ENCODE data around the gene CERS6.

The CERS6 gene

GRCh38 chr2:168422584-168422983, 33.5 kb upstream of the CERS6 start:
- no peak overlapping the region for H2BK120ac ChIP-seq (ENCODE audit: low read depth, low read length)

GRCh38 chr2:168424112-168424951, 31.7 kb upstream of the CERS6 start:
- H3K18ac ChIP-seq (ENCODE audit: low read length): no peak overlapping the region
- no peak overlapping the region for H2BK5ac ChIP-seq (ENCODE audit: low read length)
- H2BK12ac ChIP-seq (ENCODE audit: low read length): no peak overlapping the region
- H3K4me2 ChIP-seq (ENCODE audit: insufficient read depth, low read length, poor library complexity, severe bottlenecking): no peak overlapping the region
- no peak overlapping the region for H2BK120ac ChIP-seq (ENCODE audit: low read depth, low read length)
- no peak overlapping the region for H2AFZ ChIP-seq (ENCODE audit: low read length)
- no peak overlapping the region for H3K27ac ChIP-seq (replicated peaks; ENCODE audit: low read length)
- H3K4ac ChIP-seq (ENCODE audit: low read length): no peak overlapping the region
- no peak overlapping the region for H2AK5ac ChIP-seq (ENCODE audit: low read depth, low read length)
- H3K14ac ChIP-seq (ENCODE audit: low read length): no peak overlapping the region
- no peak for DNase-seq (ENCODE audit: low spot score)
- H2BK15ac ChIP-seq (ENCODE audit: low read length): no peak overlapping the region
- H3K27me3 ChIP-seq (ENCODE audit: control insufficient read depth in 3 of 3, insufficient read depth in 3 of 3, low read depth in 1 of 3, low read length in 3 of 3): no peaks in the 10 kb centered on the region
- WGBS, 2 donors (ENCODE audit: extremely low coverage in 2 of 2, insufficient read length in 2 of 2, insufficient replicate concordance in 1 of 2): no CpG with 5 or more reads among the region's 2 CpGs
- no peak overlapping the region for H4K8ac ChIP-seq (ENCODE audit: low read depth, low read length)
- no peak overlapping the region for H3K9ac ChIP-seq (ENCODE audit: low read depth, low read length, poor library complexity)
- peaks cover 0 to 5% of the 10 kb centered on the region in 2 donors for H3K4me1 ChIP-seq (ENCODE audit: control insufficient read depth in 2 of 2, insufficient read depth in 1 of 2, low read depth in 1 of 2, low read length in 2 of 2)
- H3K4me3 ChIP-seq (ENCODE audit: low read length in 2 of 2): no peak overlapping the region
- H3K23ac ChIP-seq (ENCODE audit: low read depth, low read length, poor library complexity): no peak overlapping the region
- H3K9me3 ChIP-seq (replicated peaks in 1 of 2; ENCODE audit: control insufficient read depth in 2 of 2, insufficient read depth in 1 of 2, low read depth in 1 of 2, low read length in 2 of 2): peaks cover 0 to 2% of the 10 kb centered on the region in 2 donors
- no peaks in the 10 kb centered on the region for H3K36me3 ChIP-seq (replicated peaks in 1 of 2; ENCODE audit: control insufficient read depth in 2 of 2, insufficient read depth in 2 of 2, low read length in 2 of 2)
- no peak overlapping the region for H4K91ac ChIP-seq (ENCODE audit: low read depth, low read length, poor library complexity)
- H3K79me1 ChIP-seq (ENCODE audit: low read depth, low read length): no peaks in the 10 kb centered on the region

More at GRCh38 chr2:168422584-168422983, 33.5 kb upstream of the CERS6 start:
- Histone ChIP-seq H3K14ac (ENCODE audit: low read length) (no peak overlapping the region), H4K8ac (ENCODE audit: low read depth, low read length) (no peak overlapping the region), H3K9ac (ENCODE audit: low read depth, low read length, poor library complexity) (no peak overlapping the region), H3K4me1 (ENCODE audit: control insufficient read depth in 2 of 2, insufficient read depth in 1 of 2, low read depth in 1 of 2, low read length in 2 of 2) (peaks cover 0 to 5% of the 10 kb centered on the region in 2 donors), H3K23ac (ENCODE audit: low read depth, low read length, poor library complexity) (no peak overlapping the region), H2BK5ac (ENCODE audit: low read length) (no peak overlapping the region), H3K4me2 (ENCODE audit: insufficient read depth, low read length, poor library complexity, severe bottlenecking) (no peak overlapping the region), H3K18ac (ENCODE audit: low read length) (no peak overlapping the region), H3K9me3 (replicated peaks in 1 of 2; ENCODE audit: control insufficient read depth in 2 of 2, insufficient read depth in 1 of 2, low read depth in 1 of 2, low read length in 2 of 2) (peaks cover 0 to 2% of the 10 kb centered on the region in 2 donors), H2BK15ac (ENCODE audit: low read length) (no peak overlapping the region), H3K4ac (ENCODE audit: low read length) (no peak overlapping the region), H3K27me3 (ENCODE audit: control insufficient read depth in 3 of 3, insufficient read depth in 3 of 3, low read depth in 1 of 3, low read length in 3 of 3) (no peaks in the 10 kb centered on the region), H2AFZ (ENCODE audit: low read length) (no peak overlapping the region), H2BK12ac (ENCODE audit: low read length) (no peak overlapping the region), H3K27ac (replicated peaks; ENCODE audit: low read length) (no peak overlapping the region), H3K79me1 (ENCODE audit: low read depth, low read length) (no peaks in the 10 kb centered on the region), H4K91ac (ENCODE audit: low read depth, low read length, poor library complexity) (no peak overlapping the region), H3K4me3 (ENCODE audit: low read length in 2 of 2) (no peak overlapping the region), H2AK5ac (ENCODE audit: low read depth, low read length) (no peak overlapping the region), H3K36me3 (replicated peaks in 1 of 2; ENCODE audit: control insufficient read depth in 2 of 2, insufficient read depth in 2 of 2, low read length in 2 of 2) (no peaks in the 10 kb centered on the region)
- no peak for DNase-seq (ENCODE audit: low spot score)

GRCh38 chr2:168424971-168425370, 31.1 kb upstream of the CERS6 start:
- H3K4ac ChIP-seq (ENCODE audit: low read length): no peak overlapping the region
- no peak for DNase-seq (ENCODE audit: low spot score)
- H2AK5ac ChIP-seq (ENCODE audit: low read depth, low read length): no peak overlapping the region
- no peak overlapping the region for H3K27ac ChIP-seq (replicated peaks; ENCODE audit: low read length)
- no peaks in the 10 kb centered on the region for H3K27me3 ChIP-seq (ENCODE audit: control insufficient read depth in 3 of 3, insufficient read depth in 3 of 3, low read depth in 1 of 3, low read length in 3 of 3)
- H2AFZ ChIP-seq (ENCODE audit: low read length): no peak overlapping the region
- H2BK120ac ChIP-seq (ENCODE audit: low read depth, low read length): no peak overlapping the region
- no peak overlapping the region for H3K4me2 ChIP-seq (ENCODE audit: insufficient read depth, low read length, poor library complexity, severe bottlenecking)
- H4K91ac ChIP-seq (ENCODE audit: low read depth, low read length, poor library complexity): no peak overlapping the region
- H4K8ac ChIP-seq (ENCODE audit: low read depth, low read length): no peak overlapping the region
- H2BK12ac ChIP-seq (ENCODE audit: low read length): no peak overlapping the region
- no peak overlapping the region for H2BK15ac ChIP-seq (ENCODE audit: low read length)
- H3K18ac ChIP-seq (ENCODE audit: low read length): no peak overlapping the region
- H3K9me3 ChIP-seq (replicated peaks in 1 of 2; ENCODE audit: control insufficient read depth in 2 of 2, insufficient read depth in 1 of 2, low read depth in 1 of 2, low read length in 2 of 2): peaks cover 0 to 2% of the 10 kb centered on the region in 2 donors
- no peak overlapping the region for H3K4me3 ChIP-seq (ENCODE audit: low read length in 2 of 2)
- H3K36me3 ChIP-seq (replicated peaks in 1 of 2; ENCODE audit: control insufficient read depth in 2 of 2, insufficient read depth in 2 of 2, low read length in 2 of 2): no peaks in the 10 kb centered on the region
- H3K14ac ChIP-seq (ENCODE audit: low read length): no peak overlapping the region
- no peak overlapping the region for H3K9ac ChIP-seq (ENCODE audit: low read depth, low read length, poor library complexity)
- WGBS, 2 donors (ENCODE audit: extremely low coverage in 2 of 2, insufficient read length in 2 of 2, insufficient replicate concordance in 1 of 2): no CpG with 5 or more reads among the region's 3 CpGs
- no peak overlapping the region for H2BK5ac ChIP-seq (ENCODE audit: low read length)
- H3K4me1 ChIP-seq (ENCODE audit: control insufficient read depth in 2 of 2, insufficient read depth in 1 of 2, low read depth in 1 of 2, low read length in 2 of 2): peaks cover 0 to 5% of the 10 kb centered on the region in 2 donors
- no peaks in the 10 kb centered on the region for H3K79me1 ChIP-seq (ENCODE audit: low read depth, low read length)
- no peak overlapping the region for H3K23ac ChIP-seq (ENCODE audit: low read depth, low read length, poor library complexity)

GRCh38 chr2:168426861-168427260, 29.2 kb upstream of the CERS6 start:
- H2AK5ac ChIP-seq (ENCODE audit: low read depth, low read length): no peak overlapping the region
- H3K4me1 ChIP-seq (ENCODE audit: control insufficient read depth in 2 of 2, insufficient read depth in 1 of 2, low read depth in 1 of 2, low read length in 2 of 2): peaks cover 0 to 7% of the 10 kb centered on the region in 2 donors
- H3K79me1 ChIP-seq (ENCODE audit: low read depth, low read length): no peaks in the 10 kb centered on the region
- H2BK12ac ChIP-seq (ENCODE audit: low read length): no peak overlapping the region
- H3K4ac ChIP-seq (ENCODE audit: low read length): no peak overlapping the region
- no peak overlapping the region for H4K91ac ChIP-seq (ENCODE audit: low read depth, low read length, poor library complexity)
- H3K27me3 ChIP-seq (ENCODE audit: control insufficient read depth in 3 of 3, insufficient read depth in 3 of 3, low read depth in 1 of 3, low read length in 3 of 3): no peaks in the 10 kb centered on the region
- H3K23ac ChIP-seq (ENCODE audit: low read depth, low read length, poor library complexity): no peak overlapping the region
- no peak overlapping the region for H2BK15ac ChIP-seq (ENCODE audit: low read length)
- H3K4me3 ChIP-seq (ENCODE audit: low read length in 2 of 2): no peak overlapping the region
- no peak overlapping the region for H2BK120ac ChIP-seq (ENCODE audit: low read depth, low read length)
- H3K18ac ChIP-seq (ENCODE audit: low read length): no peak overlapping the region
- H3K36me3 ChIP-seq (replicated peaks in 1 of 2; ENCODE audit: control insufficient read depth in 2 of 2, insufficient read depth in 2 of 2, low read length in 2 of 2): no peaks in the 10 kb centered on the region
- no peak overlapping the region for H3K9ac ChIP-seq (ENCODE audit: low read depth, low read length, poor library complexity)
- no peak overlapping the region for H2AFZ ChIP-seq (ENCODE audit: low read length)
- no peak for DNase-seq (ENCODE audit: low spot score)
- no peak overlapping the region for H3K14ac ChIP-seq (ENCODE audit: low read length)
- no peak overlapping the region for H4K8ac ChIP-seq (ENCODE audit: low read depth, low read length)
- WGBS, 2 donors (ENCODE audit: extremely low coverage in 2 of 2, insufficient read length in 2 of 2, insufficient replicate concordance in 1 of 2): no CpG with 5 or more reads among the region's 2 CpGs
- peaks cover 0 to 2% of the 10 kb centered on the region in 2 donors for H3K9me3 ChIP-seq (replicated peaks in 1 of 2; ENCODE audit: control insufficient read depth in 2 of 2, insufficient read depth in 1 of 2, low read depth in 1 of 2, low read length in 2 of 2)
- H3K4me2 ChIP-seq (ENCODE audit: insufficient read depth, low read length, poor library complexity, severe bottlenecking): no peak overlapping the region
- no peak overlapping the region for H3K27ac ChIP-seq (replicated peaks; ENCODE audit: low read length)
- no peak overlapping the region for H2BK5ac ChIP-seq (ENCODE audit: low read length)

Data from neuronal stem cell (in vitro differentiated cells).